AG09319 (cell line): ENCODE results near the gene C9orf50.
"Not testable (repeated sequence)": the region's sequence is repeated elsewhere in the genome, so short reads cannot be mapped to it uniquely, and the experiment has no call there.

Source experiments
- DNase-seq: peaks from one replicate; pipeline ENCODE4 v3.0.0-alpha.2; 2010; ENCODE audit warnings: low read depth; ENCODE audit errors: extremely low read depth
- TF ChIP-seq, protein P1 (sequence below): IDR thresholded peaks from 2 replicates; pipeline ENCODE4 v1.5.1; 2011; ENCODE audit warnings: low read depth, mild to moderate bottlenecking, inconsistent platforms, low read length, moderate library complexity

Gene C9orf50

DNA sequence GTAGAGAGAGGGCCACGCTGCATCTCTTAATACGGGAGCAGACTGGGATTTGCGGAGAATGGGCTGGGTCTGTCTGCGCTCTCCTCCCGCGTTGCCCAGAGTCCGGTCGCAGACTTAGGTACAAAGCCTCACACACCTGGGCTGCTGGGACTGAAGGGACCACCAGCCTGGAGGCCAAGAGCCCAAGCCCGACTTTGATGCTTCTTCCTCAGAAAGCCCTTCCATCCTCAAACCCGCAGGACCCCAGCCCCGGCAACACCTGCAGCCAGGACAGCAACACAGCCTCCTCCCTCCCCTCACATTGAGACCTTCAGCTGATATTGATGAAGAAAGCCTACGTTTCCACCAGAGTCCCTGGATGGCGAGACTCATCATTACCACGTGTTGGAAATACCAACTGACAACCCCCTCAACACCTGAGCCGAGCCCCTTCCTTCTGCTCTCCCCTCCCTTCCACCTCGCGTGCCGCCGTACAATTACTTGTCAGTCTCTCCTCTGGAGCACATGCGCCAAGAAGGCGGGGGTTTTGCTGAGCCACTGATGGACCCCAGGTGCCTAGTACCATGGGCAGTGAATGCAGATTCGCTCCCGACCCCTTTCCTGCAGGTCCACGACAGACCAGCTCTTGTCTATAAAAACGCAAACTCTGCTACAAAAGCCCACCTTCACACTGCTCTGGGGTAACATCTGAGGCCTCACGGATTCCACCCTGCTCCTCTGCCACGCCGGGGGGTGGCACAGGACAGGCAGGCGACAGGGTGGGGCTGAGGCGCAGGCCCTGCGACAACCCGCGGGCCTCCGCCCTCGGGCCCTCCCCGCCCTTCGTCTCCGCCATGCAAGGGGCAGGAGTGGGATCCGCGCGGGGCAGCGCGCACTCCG is 20.2 kb upstream of the C9orf50 start:
- no peak for DNase-seq
- TF ChIP-seq, protein P1, sequence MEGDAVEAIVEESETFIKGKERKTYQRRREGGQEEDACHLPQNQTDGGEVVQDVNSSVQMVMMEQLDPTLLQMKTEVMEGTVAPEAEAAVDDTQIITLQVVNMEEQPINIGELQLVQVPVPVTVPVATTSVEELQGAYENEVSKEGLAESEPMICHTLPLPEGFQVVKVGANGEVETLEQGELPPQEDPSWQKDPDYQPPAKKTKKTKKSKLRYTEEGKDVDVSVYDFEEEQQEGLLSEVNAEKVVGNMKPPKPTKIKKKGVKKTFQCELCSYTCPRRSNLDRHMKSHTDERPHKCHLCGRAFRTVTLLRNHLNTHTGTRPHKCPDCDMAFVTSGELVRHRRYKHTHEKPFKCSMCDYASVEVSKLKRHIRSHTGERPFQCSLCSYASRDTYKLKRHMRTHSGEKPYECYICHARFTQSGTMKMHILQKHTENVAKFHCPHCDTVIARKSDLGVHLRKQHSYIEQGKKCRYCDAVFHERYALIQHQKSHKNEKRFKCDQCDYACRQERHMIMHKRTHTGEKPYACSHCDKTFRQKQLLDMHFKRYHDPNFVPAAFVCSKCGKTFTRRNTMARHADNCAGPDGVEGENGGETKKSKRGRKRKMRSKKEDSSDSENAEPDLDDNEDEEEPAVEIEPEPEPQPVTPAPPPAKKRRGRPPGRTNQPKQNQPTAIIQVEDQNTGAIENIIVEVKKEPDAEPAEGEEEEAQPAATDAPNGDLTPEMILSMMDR = no peak

DNA sequence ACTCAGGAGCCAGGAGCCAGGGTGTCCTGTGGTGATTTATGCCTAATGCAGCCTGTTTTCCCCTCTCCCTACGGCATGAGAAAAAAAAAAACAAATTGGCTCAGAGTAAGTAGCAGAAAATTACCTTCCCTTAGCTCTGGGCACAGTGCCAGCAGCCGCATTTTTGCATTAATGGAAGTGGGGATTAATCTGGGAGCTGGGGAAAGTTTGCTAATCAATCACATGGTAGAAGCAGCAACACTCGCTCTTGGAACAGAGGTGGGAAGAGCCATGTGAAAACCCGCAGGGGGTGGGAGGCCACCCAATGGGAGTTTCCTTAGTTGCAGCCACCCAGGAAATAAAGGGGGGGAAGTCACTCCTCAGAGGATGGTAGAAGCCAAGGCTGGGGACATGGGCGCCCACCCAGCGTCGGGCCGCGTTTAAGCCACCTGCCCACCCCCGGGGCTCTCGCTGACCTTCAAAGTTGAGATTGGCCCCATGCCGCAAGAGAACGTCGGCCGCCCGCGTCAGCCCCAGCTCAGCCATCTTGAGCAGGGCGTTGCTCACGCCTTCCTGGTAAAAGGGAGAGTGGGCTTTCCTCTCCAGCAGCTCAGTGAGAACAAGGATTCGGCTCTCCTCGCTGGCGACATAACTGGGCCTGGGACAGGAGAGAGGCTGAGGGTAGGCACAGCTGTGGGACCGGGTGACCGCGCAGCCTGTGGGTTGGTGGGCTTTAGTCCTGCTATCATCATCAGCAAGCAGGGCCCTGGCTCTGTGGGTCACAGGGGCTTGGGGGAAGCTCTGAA is 19.4 kb upstream of the C9orf50 start:
- no peak for DNase-seq
- TF ChIP-seq, protein P1 = no peak

DNA sequence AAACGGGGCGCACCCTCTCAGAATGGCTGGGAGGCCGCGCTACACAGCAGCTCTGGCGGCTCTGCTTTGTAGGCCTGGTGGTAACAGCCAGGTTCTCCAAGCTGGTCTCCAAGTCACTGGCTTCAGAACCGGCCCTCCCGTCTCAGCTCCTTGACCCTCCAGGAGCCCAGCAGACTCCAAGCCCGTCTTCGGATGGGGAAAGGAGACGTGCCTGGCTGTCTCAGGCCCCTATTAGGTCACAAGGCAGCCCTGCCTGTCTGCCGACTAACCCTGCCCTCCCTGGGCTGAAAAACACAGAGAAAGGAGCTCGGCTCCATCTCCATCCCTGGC is 18.8 kb upstream of the C9orf50 start:
- TF ChIP-seq, protein P1 = no peak
- no peak for DNase-seq

DNA sequence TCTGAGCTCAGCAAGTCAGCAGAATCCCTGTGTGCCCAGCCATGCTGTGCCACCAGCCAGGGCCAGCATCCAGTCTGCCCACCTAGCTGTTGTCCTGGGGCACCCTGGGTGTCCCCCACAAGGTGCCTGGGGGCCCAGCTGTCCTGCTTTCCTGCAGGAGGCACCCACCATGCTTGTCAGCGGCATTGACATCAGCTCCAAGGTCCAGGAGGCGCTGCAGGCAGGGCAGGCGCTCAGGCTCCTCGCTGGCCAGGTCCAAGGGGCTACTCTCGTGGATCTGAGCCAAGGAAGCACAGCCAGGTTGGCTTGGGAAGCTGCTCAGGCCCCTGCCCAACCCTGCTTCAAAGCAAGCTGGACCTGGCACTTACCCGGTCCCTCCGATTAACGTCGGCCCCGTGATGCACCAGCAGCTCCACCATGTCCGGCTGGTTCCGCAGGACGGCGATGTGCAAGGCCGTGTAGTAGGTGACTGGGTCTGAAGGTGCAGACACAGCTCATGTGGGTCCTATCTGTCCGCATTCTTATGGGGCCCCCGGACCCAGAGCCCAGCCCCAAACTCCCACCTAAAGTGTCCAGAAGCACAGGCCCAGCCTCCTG is 18.2 kb upstream of the C9orf50 start:
- TF ChIP-seq, protein P1 = no peak
- no peak for DNase-seq

DNA sequence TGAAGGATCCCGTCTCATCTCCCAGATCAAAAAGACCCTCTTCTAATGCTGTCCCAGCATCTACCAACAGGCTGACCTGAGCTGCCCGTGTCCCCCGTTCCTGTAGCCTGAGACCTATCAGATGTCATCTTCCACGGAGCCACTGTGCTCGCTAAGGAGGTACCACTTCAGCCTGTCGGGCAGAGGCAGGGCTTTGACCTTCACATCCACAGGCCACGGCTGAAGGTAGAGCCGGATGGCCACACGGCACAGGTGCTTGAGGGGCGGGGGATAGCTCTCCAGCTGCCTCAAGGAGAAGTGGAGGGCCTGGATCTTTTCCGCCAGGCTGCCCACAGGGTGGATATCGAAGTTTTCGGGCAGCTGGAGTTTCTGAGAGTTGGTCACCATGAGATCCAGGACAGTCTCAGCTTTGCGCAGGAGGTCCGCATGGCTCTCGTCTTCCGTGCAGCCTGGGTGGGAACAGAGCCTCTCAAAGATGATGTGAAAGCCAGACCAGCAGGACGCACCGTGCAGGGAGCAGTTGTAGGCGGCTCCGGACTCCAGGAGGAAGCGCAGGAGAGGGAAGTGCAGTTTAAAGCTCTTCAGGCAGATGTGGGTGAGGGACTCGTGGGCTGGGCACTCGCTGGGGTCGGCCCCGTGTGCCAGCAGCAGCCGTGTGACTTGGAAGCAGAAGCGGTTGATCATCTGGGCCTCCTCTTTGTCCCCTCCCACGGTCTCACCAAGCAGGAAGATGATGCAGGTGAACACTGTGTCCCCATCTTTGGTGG is 17.0 kb upstream of the C9orf50 start:
- TF ChIP-seq, protein P1 = no peak
- no peak for DNase-seq

DNA sequence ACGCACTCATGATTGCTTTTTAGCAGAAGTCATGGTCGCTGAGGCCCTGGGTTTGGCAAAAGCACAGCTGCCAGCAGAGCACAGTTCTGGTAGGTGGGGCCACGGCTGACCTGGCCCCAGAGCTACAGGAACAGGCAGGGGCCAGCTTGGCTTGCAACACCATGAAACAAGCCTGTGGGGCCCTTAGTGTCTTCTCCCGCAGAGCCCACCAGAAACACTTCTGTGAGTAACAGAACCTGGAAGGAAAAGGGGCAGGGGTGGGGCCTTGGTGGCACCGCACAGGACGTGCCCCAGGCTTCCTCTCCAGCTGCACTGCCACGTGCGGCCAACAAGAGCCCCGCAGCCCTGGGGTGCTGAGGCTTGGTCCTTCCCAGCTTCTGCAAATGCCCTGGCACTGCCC is 16.2 kb upstream of the C9orf50 start:
- no peak for DNase-seq
- TF ChIP-seq, protein P1 = no peak

DNA sequence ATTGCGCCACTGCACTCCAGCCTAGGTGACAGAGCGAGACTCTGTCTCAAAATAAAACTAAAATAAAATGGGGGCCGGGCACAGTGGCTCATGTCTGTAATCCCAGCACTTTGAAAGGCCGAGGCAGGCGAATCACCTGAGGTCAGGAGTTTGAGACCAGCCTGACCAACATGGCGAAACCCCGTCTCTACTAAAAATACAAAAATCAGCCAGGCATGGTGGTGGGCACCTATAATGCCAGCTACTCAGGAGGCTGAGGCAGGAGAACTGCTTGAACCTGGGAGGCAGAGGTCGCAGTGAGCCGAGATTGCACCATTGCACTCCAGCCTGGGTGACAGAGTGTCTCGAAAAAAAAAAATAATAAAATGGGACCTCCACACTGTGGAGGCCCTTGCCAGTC is 15.4 kb upstream of the C9orf50 start:
- DNase-seq = not testable (repeated sequence)
